Cardiac muscle cell (in vitro differentiated cells and primary cell): ENCODE results near the gene WRNIP1. TPM values are rescaled to one million over a fixed set of nuclear protein-coding genes. Genes with fewer than 3 reads are reported as not detected.

Experiments used
- DNase-seq, 2 donors: peaks; one replicate each; pipeline versions ENCODE4 v3.0.0 to v3.0.0-alpha.2; 2010 to 2017; ENCODE audit warnings: low read depth in 1 of 2, low spot score in 1 of 2
- H3K27ac ChIP-seq: fragments of 200-600 bp; sonication (generic); 2 replicates; pipeline ENCODE4 v1.5.1; 2016
- H3K27me3 ChIP-seq: fragments of 200-600 bp; sonication (generic); 2 replicates; pipeline ENCODE4 v1.6.0; 2016; ENCODE audit warnings: control low read depth
- H3K36me3 ChIP-seq: fragments of 200-600 bp; sonication (generic); 2 replicates; pipeline ENCODE4 v1.5.1; 2016; ENCODE audit warnings: control low read depth
- H3K4me1 ChIP-seq: fragments of 200-600 bp; sonication (generic); 2 replicates; pipeline ENCODE4 v1.8.1; 2017; ENCODE audit warnings: low read depth, mild to moderate bottlenecking, mixed run types
- H3K4me3 ChIP-seq: fragments of 200-600 bp; sonication (generic); 2 replicates; pipeline ENCODE4 v1.5.1; 2016; ENCODE audit warnings: mild to moderate bottlenecking
- H3K9me3 ChIP-seq: fragments of 200-600 bp; sonication (generic); 2 replicates; pipeline ENCODE4 v1.5.1; 2017; ENCODE audit warnings: low read depth, mild to moderate bottlenecking, control low read depth
- CTCF ChIP-seq: IDR thresholded peaks from 2 replicates; pipeline ENCODE4 v1.5.1; 2012; ENCODE audit warnings: low read depth, mild to moderate bottlenecking, low read length
- polyA plus RNA-seq: library from polyadenylated mRNA; unstranded; fragments of >200 nt; fragmentation: Nextera tagmentation; extraction: Ambion mirVana; gene quantifications from 2 replicates; pipeline ENCODE4 v1.2.1, GENCODE V29; 2016
- total RNA-seq: library from RNA; depleted of rRNA; stranded (reverse); fragments of >200 nt; gene quantifications from 2 replicates; pipeline ENCODE4 v1.2.3, GENCODE V29; 2016

The WRNIP1 gene
- total and polyA plus RNA-seq, 2 experiments from 2014 or later = 59.2 to 89.9 TPM

GRCh38 chr6:2786269-2786668 is 21.1 kb downstream of the WRNIP1 start:
- no peaks in the 10 kb centered on the region for H3K9me3 ChIP-seq
- DNase-seq = no peak

GRCh38 chr6:2790588-2791449 is 25.6 kb downstream of the WRNIP1 start:
- DNase-seq = peak; percentile 79 to 87
- peak; percentile 85 for TF ChIP-seq CTCF
- H3K27ac ChIP-seq = peak overlapping the region; percentile 70

More at GRCh38 chr6:2786269-2786668, 21.1 kb downstream of the WRNIP1 start:
- no peak overlapping the region for H3K27ac ChIP-seq
- H3K4me3 ChIP-seq = no peak overlapping the region
- H3K36me3 ChIP-seq = no peaks in the 10 kb centered on the region
- H3K27me3 ChIP-seq = no peaks in the 10 kb centered on the region
- H3K4me1 ChIP-seq = peaks cover 12% of the 10 kb centered on the region
- no peak for TF ChIP-seq CTCF

GRCh38 chr6:2791450-2791974 is 26.3 kb downstream of the WRNIP1 start:
- Histone ChIP-seq H3K27ac (no peak overlapping the region), H3K4me3 (no peak overlapping the region), H3K9me3 (no peaks in the 10 kb centered on the region), H3K27me3 (no peaks in the 10 kb centered on the region), H3K36me3 (no peaks in the 10 kb centered on the region), H3K4me1 (peaks cover 29% of the 10 kb centered on the region)
- TF ChIP-seq CTCF = no peak
- no peak for DNase-seq

More at GRCh38 chr6:2790588-2791449, 25.6 kb downstream of the WRNIP1 start:
- no peaks in the 10 kb centered on the region for H3K36me3 ChIP-seq
- no peak overlapping the region for H3K4me3 ChIP-seq
- H3K9me3 ChIP-seq = no peaks in the 10 kb centered on the region
- no peaks in the 10 kb centered on the region for H3K27me3 ChIP-seq
- H3K4me1 ChIP-seq = peaks cover 27% of the 10 kb centered on the region

GRCh38 chr6:2792330-2793110 is 27.3 kb downstream of the WRNIP1 start:
- H3K27ac ChIP-seq = no peak overlapping the region
- no peak for TF ChIP-seq CTCF
- H3K4me1 ChIP-seq = peaks cover 32% of the 10 kb centered on the region
- H3K36me3 ChIP-seq = no peaks in the 10 kb centered on the region
- H3K27me3 ChIP-seq = no peaks in the 10 kb centered on the region
- no peaks in the 10 kb centered on the region for H3K9me3 ChIP-seq
- H3K4me3 ChIP-seq = no peak overlapping the region
- peak in 1 of 2 donors; percentile 50 for DNase-seq

GRCh38 chr6:2793534-2794151 is 28.4 kb downstream of the WRNIP1 start:
- H3K27me3 ChIP-seq = no peaks in the 10 kb centered on the region
- no peaks in the 10 kb centered on the region for H3K9me3 ChIP-seq
- no peak overlapping the region for H3K4me3 ChIP-seq
- peaks cover 37% of the 10 kb centered on the region for H3K4me1 ChIP-seq
- peak overlapping the region; percentile 90 for H3K27ac ChIP-seq
- TF ChIP-seq CTCF = no peak
- H3K36me3 ChIP-seq = no peaks in the 10 kb centered on the region
- DNase-seq = peak in 1 of 2 donors; percentile 61
